Activated CD8-positive, alpha-beta T cell treated with anti-CD3 and anti-CD28 coated beads, Interleukin-2, amount 10 ng/mL, durations not matched to agents 7 days and 5 days (primary cell): ENCODE data around the gene ANKRD65. TPM values are rescaled to one million over a fixed set of nuclear protein-coding genes. Genes with fewer than 3 reads are reported as not detected.

Experiments
- ATAC-seq: fragments of 150-1000 bp; cut with Tn5 transposase; one replicate; pipeline ENCODE4 v1.10.0; 2021; ENCODE audit warnings: moderate library complexity
- CTCF ChIA-PET: fragments of 350-600 bp; sonication (Branson Sonifier 250); formaldehyde crosslinking; loops from one replicate; lab custom pipeline; 2021; ENCODE audit warnings: antibody characterized with exemption; lab: Charles Lee
- POLR2A ChIA-PET: fragments of 350-600 bp; sonication (Branson Sonifier 250); formaldehyde crosslinking; loops from one replicate; lab custom pipeline; 2021; ENCODE audit warnings: antibody characterized with exemption; lab: Charles Lee
- DNase-seq: peaks from one replicate; pipeline ENCODE4 v3.0.0-alpha.2; 2020
- H3K27ac Mint-ChIP-seq: one replicate; pipeline ENCODE4 v1.8.0; 2021; ENCODE audit warnings: mild to moderate bottlenecking, mixed read lengths
- H3K27me3 Mint-ChIP-seq: one replicate; pipeline ENCODE4 v1.8.0; 2021; ENCODE audit warnings: low read depth, mixed read lengths
- H3K36me3 Mint-ChIP-seq: one replicate; pipeline ENCODE4 v1.8.0; 2021; ENCODE audit warnings: low read depth, mixed read lengths
- H3K4me1 Mint-ChIP-seq: one replicate; pipeline ENCODE4 v1.8.0; 2021; ENCODE audit warnings: low read depth, mixed read lengths
- H3K4me3 Mint-ChIP-seq: one replicate; pipeline ENCODE4 v1.8.0; 2021; ENCODE audit warnings: mild to moderate bottlenecking, mixed read lengths
- H3K9me3 Mint-ChIP-seq: one replicate; pipeline ENCODE4 v1.8.0; 2022; ENCODE audit warnings: mixed read lengths; ENCODE audit not compliant: insufficient read depth
- total RNA-seq, 2 experiments: library from RNA; stranded (reverse); gene quantifications; one replicate each; pipeline ENCODE4 v1.2.3, GENCODE V29; 2021

The ANKRD65 gene
- total RNA-seq, 2 experiments from 2014 or later = not detected

DNA sequence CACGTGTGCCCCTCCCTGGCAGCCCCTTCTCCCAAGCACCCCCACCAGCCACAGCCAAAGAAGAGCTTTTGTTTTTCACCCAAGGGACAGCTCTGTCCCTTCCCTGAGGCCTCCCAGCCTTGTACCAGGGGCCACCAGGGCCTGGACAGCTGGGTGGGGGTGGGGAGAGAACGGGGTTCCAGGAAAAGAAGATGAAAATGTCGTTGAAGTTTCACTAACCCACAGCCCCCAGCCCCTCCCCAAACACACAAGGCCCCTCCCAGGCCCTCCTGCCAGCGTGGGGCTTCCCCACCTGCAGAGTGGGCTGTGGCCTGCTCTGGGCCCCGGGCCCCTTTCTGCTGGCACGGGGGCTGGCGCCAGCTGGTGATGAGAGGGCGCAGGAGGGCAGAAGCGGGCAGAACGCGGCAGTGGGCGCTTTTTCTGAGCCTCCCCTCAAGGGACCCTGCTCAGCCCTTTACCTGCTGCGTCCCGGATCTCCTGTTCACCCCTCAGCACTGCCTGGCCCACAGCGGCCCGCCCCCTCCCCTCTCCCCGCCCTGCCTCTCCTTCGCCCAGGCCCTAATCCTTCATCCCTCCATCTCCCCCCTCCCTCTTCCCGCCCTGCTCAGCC lies 5.5 kb upstream of the ANKRD65 start:
- Mint-ChIP-seq H3K27ac (no peak overlapping the region), H3K9me3 (no peaks in the 10 kb centered on the region), H3K4me1 (peaks cover 17% of the 10 kb centered on the region), H3K27me3 (peaks cover 15% of the 10 kb centered on the region), H3K4me3 (no peak overlapping the region), H3K36me3 (no peaks in the 10 kb centered on the region)
- ATAC-seq = no peak
- CTCF ChIA-PET = no interaction called here
- DNase-seq = no peak
- POLR2A ChIA-PET = interaction anchor here (0.7 kb wide), 1 partner anchor 394 kb away, joined by 3 read pairs; no protein-coding TSS in a partner anchor

- H3K4me1 Mint-ChIP-seq = peaks cover 17% of the 10 kb centered on the region
- H3K27ac Mint-ChIP-seq = no peak overlapping the region
- no peaks in the 10 kb centered on the region for H3K9me3 Mint-ChIP-seq
- POLR2A ChIA-PET = interaction anchor here (0.6 to 0.7 kb wide), 2 partner anchors 393 to 472 kb away, joined by 3 read pairs; no protein-coding TSS in a partner anchor
- no peak overlapping the region for H3K4me3 Mint-ChIP-seq
- DNase-seq (no peak), ATAC-seq (no peak)
- H3K27me3 Mint-ChIP-seq = peaks cover 15% of the 10 kb centered on the region
- no peaks in the 10 kb centered on the region for H3K36me3 Mint-ChIP-seq
- CTCF ChIA-PET = no interaction called here
Measured at GRCh38 chr1:1425753-1426495, 4.8 kb upstream of the ANKRD65 start.

- Mint-ChIP-seq H3K4me1 (peaks cover 17% of the 10 kb centered on the region), H3K27me3 (peaks cover 18% of the 10 kb centered on the region), H3K36me3 (no peaks in the 10 kb centered on the region), H3K27ac (no peak overlapping the region), H3K4me3 (no peak overlapping the region), H3K9me3 (no peaks in the 10 kb centered on the region)
- POLR2A ChIA-PET = interaction anchor here (0.6 kb wide), 1 partner anchor 471 kb away, joined by 3 read pairs; no protein-coding TSS in a partner anchor
- ATAC-seq = no peak
- CTCF ChIA-PET = no interaction called here
- no peak for DNase-seq
Measured at GRCh38 chr1:1425426-1425752, 4.3 kb upstream of the ANKRD65 start.

DNA sequence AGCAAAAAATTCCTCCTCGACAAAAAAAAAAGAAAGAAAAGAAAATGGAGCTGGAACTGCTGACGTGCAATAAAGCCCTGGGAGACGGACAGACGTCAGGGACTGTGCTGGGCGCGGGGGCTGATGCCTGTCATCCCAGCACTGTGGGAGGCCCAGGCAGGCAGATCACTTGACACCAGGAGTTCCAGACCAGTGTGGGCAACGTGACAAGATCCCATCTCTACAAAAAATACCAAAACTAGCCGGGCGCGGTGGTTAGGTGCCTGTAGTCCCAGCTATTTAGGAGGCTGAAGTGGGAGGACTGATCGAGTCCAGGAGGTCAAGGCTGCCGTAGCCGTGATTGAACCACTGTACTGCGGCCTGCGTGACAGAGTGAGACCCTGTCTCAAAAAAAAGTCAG lies 3.6 kb upstream of the ANKRD65 start:
- Mint-ChIP-seq H3K27ac (no peak overlapping the region), H3K9me3 (no peaks in the 10 kb centered on the region), H3K4me3 (no peak overlapping the region), H3K27me3 (peaks cover 18% of the 10 kb centered on the region), H3K4me1 (peaks cover 17% of the 10 kb centered on the region), H3K36me3 (no peaks in the 10 kb centered on the region)
- no peak for ATAC-seq
- POLR2A ChIA-PET = no interaction called here
- CTCF ChIA-PET = no interaction called here
- no peak for DNase-seq

GRCh38 chr1:1423245-1423597 lies 2.1 kb upstream of the ANKRD65 start:
- Mint-ChIP-seq H3K4me3 (no peak overlapping the region), H3K4me1 (peaks cover 17% of the 10 kb centered on the region), H3K36me3 (no peaks in the 10 kb centered on the region), H3K9me3 (no peaks in the 10 kb centered on the region), H3K27ac (no peak overlapping the region), H3K27me3 (peaks cover 11% of the 10 kb centered on the region)
- ChIA-PET POLR2A (no interaction called here), CTCF (interaction anchor here (0.6 kb wide), 1 partner anchor 64 kb away, joined by 3 read pairs; no protein-coding TSS in a partner anchor)
- ATAC-seq (no peak), DNase-seq (no peak)

GRCh38 chr1:1422465-1423244 lies 1.6 kb upstream of the ANKRD65 start:
- Mint-ChIP-seq H3K4me1 (peaks cover 23% of the 10 kb centered on the region), H3K9me3 (no peaks in the 10 kb centered on the region), H3K36me3 (no peaks in the 10 kb centered on the region), H3K27me3 (peaks cover 11% of the 10 kb centered on the region), H3K27ac (no peak overlapping the region), H3K4me3 (no peak overlapping the region)
- POLR2A ChIA-PET = interaction anchor here (1.4 kb wide), 1 partner anchor 15 kb away, joined by 3 read pairs; no protein-coding TSS in a partner anchor
- CTCF ChIA-PET = interaction anchor here (1.6 kb wide), 1 partner anchor 18 kb away, joined by 6 read pairs; no protein-coding TSS in a partner anchor
- DNase-seq = peak; percentile 56
- peak; percentile 17 for ATAC-seq

DNA sequence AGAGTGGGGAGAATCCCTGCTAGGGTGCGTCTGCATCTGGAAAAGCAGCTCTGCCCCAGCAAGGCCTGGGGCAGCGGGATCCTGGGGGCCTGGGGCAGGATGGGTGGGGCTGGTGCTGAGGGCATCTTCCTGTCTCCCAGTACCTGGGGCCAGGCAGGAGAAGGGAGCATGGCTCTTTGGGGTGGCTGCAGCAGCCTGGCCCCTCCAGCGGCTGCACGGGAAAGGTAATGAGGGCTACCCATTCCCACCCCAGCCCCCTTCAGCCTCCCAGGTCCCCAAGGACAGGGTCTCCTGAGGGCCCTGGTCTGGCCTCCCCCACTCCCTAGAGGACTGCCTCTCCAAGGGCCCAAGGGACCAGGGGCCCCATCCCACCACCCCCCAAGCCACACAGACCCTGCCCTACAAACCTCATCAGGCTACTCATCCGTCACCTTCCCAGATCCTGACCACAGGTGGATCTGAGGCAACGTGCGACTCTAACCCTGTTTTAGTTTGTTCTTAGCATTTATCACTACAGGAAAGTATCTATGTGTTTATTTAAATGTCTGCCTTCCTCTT lies 910 bp upstream of the ANKRD65 start:
- Mint-ChIP-seq H3K36me3 (no peaks in the 10 kb centered on the region), H3K27ac (no peak overlapping the region), H3K4me1 (peaks cover 23% of the 10 kb centered on the region), H3K4me3 (no peak overlapping the region), H3K9me3 (no peaks in the 10 kb centered on the region), H3K27me3 (peaks cover 11% of the 10 kb centered on the region)
- ATAC-seq (no peak), DNase-seq (no peak)
- CTCF ChIA-PET = interaction anchor here (1.6 kb wide), 1 partner anchor 19 kb away, joined by 6 read pairs; no protein-coding TSS in a partner anchor
- POLR2A ChIA-PET = interaction anchor here (1.4 kb wide), 1 partner anchor 14 kb away, joined by 3 read pairs; no protein-coding TSS in a partner anchor

DNA sequence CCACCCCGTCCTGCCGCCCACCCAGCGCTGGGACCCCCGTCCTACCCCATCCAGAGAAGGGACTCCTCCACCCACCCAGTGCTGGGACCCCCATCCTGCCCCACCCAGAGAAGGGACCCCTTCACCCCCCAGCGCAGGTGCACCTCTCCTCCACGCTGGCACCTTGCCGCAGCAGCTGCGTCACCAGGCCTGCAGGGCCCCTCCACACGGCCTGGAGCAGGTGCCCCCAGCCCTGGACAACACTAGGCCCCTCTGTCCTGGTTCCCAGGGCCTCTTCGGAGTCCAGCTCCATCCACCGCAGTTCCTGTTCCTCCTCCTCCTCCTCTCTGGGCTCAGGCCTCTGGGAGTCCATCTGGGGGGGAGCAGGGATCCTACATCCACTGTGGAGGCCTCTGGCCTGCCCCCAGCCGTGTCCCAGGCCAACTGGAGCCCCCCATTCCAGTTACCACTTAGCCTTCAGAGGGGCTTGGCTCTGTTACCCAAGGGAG lies 378 bp downstream of the ANKRD65 start:
- Mint-ChIP-seq H3K27ac (no peak overlapping the region), H3K36me3 (no peaks in the 10 kb centered on the region), H3K4me3 (no peak overlapping the region), H3K4me1 (peaks cover 20% of the 10 kb centered on the region), H3K27me3 (peaks cover 5% of the 10 kb centered on the region), H3K9me3 (no peaks in the 10 kb centered on the region)
- CTCF ChIA-PET = no interaction called here
- no peak for ATAC-seq
- DNase-seq = no peak
- POLR2A ChIA-PET = interaction anchor here (0.9 to 1.4 kb wide), 2 partner anchors 13 kb away, joined by 3 read pairs; no protein-coding TSS in a partner anchor

- POLR2A ChIA-PET = interaction anchor here (0.9 kb wide), 1 partner anchor 14 kb away, joined by 3 read pairs; no protein-coding TSS in a partner anchor
- Mint-ChIP-seq H3K27ac (no peak overlapping the region), H3K36me3 (no peaks in the 10 kb centered on the region), H3K9me3 (no peaks in the 10 kb centered on the region), H3K27me3 (peaks cover 3% of the 10 kb centered on the region), H3K4me3 (no peak overlapping the region), H3K4me1 (peaks cover 20% of the 10 kb centered on the region)
- ATAC-seq = peak; percentile 59
- DNase-seq = no peak
- CTCF ChIA-PET = no interaction called here
Measured at GRCh38 chr1:1419813-1420653, 1.0 kb downstream of the ANKRD65 start.

DNA sequence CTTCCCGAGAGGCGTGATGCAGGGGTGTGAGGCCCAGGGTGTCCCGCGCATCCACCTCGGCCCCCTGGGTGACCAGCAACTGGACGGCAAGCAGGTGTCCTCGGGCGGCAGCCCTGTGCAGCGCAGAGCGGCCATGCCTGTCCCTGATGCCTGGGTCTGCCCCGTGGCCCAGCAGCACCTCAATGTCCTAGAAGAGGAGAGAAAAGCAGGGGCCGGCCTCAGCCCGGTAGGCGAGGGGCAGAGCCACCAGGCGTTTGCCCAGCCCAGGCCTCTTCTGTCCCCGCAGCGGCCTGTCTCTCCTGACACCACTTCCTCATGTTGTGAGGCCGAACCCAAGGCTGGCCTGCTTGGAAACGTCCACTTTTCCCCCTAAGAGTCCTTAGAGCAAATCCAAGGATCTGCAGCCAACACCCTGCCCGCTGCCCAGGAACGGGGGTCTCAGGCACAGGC lies 1.7 kb downstream of the ANKRD65 start:
- no peaks in the 10 kb centered on the region for H3K9me3 Mint-ChIP-seq
- H3K4me1 Mint-ChIP-seq = peaks cover 20% of the 10 kb centered on the region
- no peak for ATAC-seq
- ChIA-PET CTCF (no interaction called here), POLR2A (no interaction called here)
- H3K27me3 Mint-ChIP-seq = peaks cover 7% of the 10 kb centered on the region
- no peaks in the 10 kb centered on the region for H3K36me3 Mint-ChIP-seq
- no peak overlapping the region for H3K27ac Mint-ChIP-seq
- no peak overlapping the region for H3K4me3 Mint-ChIP-seq
- no peak for DNase-seq
